GM13977 (cell line): ENCODE measurements around the gene EIF3B.
A peak's percentile ranks its signal among the peaks of the same experiment; 100 is the strongest.

Experiments used
- DNase-seq: peaks from one replicate; pipeline ENCODE4 v3.0.0; 2012; ENCODE audit warnings: low spot score
- in situ Hi-C: fragments of 300-500 bp; cut with MboI; formaldehyde crosslinking; loops from one replicate; pipeline ENCODE4 v1.12.0; 2022; ENCODE audit warnings: low sequenced_read_pairs, low pct_unique_long_range_greater_than_20kb, mixed read lengths, inconsistent platforms; ENCODE audit not compliant: unreplicated experiment
- TF ChIP-seq, protein P1 (sequence below): IDR thresholded peaks from 2 replicates; pipeline ENCODE4 v1.5.1; 2012; ENCODE audit warnings: mild to moderate bottlenecking, control low read depth; ENCODE audit not compliant: insufficient read depth; ENCODE audit errors: extremely low read depth, missing control alignments

Gene EIF3B

DNA sequence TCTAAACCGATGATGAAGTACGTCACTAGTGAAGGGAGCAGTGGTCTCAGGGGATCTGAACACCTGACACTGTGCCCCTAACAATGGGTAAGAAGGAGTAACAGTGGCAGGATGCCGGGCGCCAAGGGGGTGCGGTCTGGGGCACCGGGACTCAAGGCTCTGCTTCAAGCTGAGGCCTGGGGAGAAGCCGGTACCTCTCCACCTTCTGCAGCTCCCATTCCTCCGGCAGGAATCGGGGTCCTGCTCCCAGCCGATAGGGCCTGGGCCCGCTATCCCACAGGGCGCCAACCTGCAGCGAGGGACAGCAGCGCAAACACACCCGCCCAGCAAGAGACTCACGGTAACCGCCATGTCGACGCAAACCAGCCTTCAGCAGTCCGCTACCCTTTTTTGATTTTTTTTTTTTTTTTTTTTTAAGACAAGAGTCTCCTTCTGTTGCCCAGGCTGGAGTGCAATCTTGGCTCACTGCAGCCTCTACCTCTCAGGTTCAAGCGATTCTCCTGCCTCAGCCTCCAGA is 40.0 kb downstream of the EIF3B start:
- no peak for DNase-seq
- TF ChIP-seq, protein P1, sequence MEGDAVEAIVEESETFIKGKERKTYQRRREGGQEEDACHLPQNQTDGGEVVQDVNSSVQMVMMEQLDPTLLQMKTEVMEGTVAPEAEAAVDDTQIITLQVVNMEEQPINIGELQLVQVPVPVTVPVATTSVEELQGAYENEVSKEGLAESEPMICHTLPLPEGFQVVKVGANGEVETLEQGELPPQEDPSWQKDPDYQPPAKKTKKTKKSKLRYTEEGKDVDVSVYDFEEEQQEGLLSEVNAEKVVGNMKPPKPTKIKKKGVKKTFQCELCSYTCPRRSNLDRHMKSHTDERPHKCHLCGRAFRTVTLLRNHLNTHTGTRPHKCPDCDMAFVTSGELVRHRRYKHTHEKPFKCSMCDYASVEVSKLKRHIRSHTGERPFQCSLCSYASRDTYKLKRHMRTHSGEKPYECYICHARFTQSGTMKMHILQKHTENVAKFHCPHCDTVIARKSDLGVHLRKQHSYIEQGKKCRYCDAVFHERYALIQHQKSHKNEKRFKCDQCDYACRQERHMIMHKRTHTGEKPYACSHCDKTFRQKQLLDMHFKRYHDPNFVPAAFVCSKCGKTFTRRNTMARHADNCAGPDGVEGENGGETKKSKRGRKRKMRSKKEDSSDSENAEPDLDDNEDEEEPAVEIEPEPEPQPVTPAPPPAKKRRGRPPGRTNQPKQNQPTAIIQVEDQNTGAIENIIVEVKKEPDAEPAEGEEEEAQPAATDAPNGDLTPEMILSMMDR = no peak
- in situ Hi-C loops = no loop called here

DNA sequence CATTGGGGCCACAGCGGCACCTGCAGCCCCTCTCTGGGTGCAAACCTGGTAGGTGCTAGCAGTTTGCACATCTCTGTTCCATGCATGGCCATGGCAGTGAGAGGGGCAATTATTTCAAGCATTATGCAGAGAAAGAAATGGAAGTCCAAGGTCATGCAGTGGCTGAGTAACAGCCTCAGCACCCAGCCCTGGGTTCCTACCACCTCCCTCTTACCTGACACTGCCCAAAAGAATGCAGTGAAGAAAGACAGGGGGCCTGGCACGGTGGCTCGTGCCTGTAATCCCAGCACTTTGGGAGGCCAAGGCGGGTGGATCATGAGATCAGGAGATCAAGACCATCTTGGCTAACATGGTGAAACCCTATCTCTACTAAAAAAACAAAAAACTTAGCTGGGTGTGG is 43.9 kb downstream of the EIF3B start:
- in situ Hi-C loops = no loop called here
- DNase-seq = no peak
- TF ChIP-seq, protein P1 = no peak

DNA sequence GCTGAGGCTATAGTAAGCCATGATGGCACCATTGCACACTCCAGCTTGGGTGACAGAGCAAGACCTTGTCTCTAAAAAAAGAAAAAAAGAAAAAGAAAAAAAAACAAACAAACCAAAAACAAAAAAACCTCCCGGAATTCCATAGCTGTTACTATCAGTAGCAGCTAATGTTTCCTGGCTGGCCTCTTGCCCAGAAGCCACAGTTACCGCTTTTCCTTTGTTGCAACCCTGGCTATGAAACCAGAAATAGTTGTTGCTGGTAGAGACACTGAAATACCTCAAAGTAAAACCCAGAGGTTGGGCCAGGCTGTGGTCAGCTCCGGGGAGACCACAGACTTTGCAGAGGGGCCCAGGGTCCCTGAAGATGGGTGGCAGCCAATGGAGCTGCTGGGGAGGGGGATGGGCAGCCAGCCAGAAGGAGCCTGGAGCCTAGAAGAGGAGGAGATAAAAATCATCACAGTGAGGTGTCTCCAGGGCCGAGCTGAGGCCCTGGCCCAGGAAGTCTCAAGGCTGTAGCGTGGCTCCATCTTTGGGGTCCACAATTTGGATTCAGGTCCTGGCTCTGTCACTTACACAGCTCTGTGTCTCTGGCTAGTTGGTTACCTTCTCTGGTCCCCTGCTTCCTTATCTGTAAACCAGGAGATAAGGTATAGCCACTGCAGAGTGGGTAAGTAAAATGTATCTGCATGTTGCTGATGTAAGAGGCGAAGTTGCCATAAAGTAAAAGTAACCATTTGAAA is 45.4 kb downstream of the EIF3B start:
- DNase-seq = no peak
- TF ChIP-seq, protein P1 = no peak
- in situ Hi-C loops = no loop called here

DNA sequence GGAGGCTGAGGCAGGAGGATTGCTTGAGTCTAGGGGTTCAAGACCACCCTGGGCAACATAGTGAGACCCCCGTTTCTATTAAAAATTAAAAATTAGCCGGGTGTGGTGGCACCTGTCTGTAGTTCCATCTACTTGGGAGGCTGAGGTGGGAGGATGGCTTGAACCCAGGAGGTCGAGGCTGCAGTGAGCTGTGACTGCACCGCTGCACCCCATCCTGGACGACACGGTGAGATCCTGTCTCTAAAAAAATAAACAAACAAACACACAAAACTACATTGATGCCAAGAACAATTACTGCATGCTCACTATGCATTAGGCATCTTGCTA is 48.0 kb downstream of the EIF3B start:
- in situ Hi-C loops = no loop called here
- TF ChIP-seq, protein P1 = no peak

DNA sequence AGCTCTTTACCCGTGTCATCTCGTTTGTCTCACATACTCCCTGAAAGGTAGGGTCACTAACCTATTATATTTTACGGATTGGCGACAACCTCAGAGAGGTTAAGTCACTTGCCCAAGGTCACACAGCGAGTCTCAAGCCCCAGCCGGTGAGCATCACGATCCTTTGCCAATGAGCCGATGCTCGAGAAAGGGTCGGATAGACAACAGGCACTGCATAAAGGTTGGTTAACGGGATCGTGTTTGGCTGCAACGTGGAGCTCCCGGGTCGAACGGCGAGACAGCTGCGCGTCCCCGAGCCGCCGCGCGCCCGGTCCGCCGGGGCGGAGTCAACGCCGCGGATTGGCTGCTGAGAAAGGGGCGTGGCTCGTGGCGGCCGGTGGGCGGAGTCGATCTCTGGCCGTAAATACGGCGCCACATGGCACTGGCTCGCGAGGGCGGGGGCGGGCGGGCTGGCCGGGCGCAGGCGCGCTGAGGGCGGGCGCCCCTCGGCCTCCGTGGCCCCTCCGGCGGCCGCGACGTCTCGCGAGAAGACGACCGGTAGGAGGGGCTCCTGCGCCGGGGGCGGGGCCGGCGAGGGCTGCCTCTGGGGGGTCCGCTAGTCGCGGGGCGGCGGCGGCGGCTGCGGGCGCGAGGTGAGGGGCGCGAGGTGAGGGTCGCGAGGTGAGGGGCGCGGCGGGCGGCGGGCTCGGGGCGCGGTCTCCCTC is 48.5 kb downstream of the EIF3B start, which contains the start of gene CHST12:
Gene CHST12 (plus strand): TSS at position 598 of the 704 bp plus-strand sequence. CDS start 29,029 bp downstream, outside the sequence.
- in situ Hi-C loops = no loop called here
- TF ChIP-seq, protein P1 = no peak
- peak; percentile 99 for DNase-seq

More for the DNA sequence above, 48.0 kb downstream of the EIF3B start:
- DNase-seq = no peak

DNA sequence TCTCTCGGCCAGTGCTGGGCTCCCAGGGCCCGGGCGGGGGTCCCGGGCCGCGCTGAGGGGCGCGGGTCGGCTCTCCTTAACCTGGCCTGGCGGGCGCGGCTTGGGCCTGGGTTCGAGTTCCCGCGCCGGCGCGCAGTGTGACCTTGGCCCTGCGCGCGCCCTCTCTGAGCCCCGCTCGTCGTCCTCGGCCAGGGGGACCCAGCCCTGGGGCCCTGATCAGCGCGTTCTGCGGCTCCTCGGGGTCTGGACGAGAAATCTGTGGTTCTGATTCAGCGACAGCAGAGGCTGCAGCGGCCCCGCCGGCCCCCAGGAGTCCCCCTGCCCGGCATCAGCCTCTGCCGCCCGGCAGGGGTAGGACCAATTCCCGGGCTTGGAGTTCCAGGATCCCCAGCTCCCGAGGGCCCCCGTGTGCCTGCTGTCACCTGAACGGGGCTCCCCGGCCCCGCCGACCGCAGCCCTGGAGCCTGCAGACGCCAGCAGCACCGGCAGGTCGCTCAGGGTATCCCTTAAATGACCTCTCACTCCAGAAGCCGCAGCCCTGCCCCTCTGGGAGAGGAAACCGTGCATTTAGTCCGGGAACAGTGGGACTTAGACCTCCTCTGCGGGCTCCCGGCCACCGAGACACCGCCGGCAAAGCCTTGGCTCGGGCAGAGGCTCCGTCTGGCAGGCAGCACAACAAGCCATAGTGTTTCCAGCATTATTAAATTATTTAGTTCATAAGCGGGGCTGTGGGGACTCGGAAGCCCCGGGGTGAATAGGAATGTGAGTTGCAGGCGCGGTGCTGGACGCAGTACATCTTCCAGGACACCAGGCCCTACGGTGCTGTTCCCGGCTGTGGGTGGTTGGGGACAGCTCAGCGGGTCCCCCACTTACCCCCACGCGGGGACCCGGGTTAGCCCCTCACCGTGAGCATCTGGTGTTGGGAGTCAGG is 49.4 kb downstream of the EIF3B start:
- in situ Hi-C loops = no loop called here
- no peak for DNase-seq
- TF ChIP-seq, protein P1 = no peak
